Endothelial cell of umbilical vein (primary cell): Measurements from ENCODE around the gene GSTT4. TPM values are rescaled to one million over a fixed set of nuclear protein-coding genes. Genes with fewer than 3 reads are reported as not detected.

ENCODE experiments used
- BruUV-seq: library from RNA; stranded (reverse); fragments of 400-500 nt; replicated peaks from 2 replicates; lab custom pipeline; 2021; lab: Mats Ljungman, UMichigan
- CTCF ChIA-PET: fragments of 300-600, 350-600 bp; sonication (Branson Sonifier 250); formaldehyde crosslinking; loops from one replicate; lab custom pipeline; 2021; ENCODE audit warnings: antibody characterized with exemption, inconsistent platforms; lab: Charles Lee
- POLR2A ChIA-PET: fragments of 300-600, 350-600 bp; sonication (Branson Sonifier 250); formaldehyde crosslinking; loops from one replicate; lab custom pipeline; 2021; ENCODE audit warnings: antibody characterized with exemption, inconsistent platforms; lab: Charles Lee
- DNase-seq: peaks from one replicate; pipeline ENCODE4 v3.0.0-alpha.2; 2011; ENCODE audit warnings: low read depth, low spot score
- FAIRE-seq: peaks from 2 replicates; lab custom pipeline; 2011; peaks lifted over from hg19 to GRCh38; lab: Jason Lieb, UNC
- H2AFZ ChIP-seq: 2 replicates; pipeline ENCODE4 v1.6.0; 2012; ENCODE audit warnings: low read depth, low read length, control low read depth, inconsistent platforms
- H3K27ac ChIP-seq: 2 replicates; pipeline ENCODE4 v1.5.1; 2011; ENCODE audit warnings: low read depth, mild to moderate bottlenecking, control low read depth, low read length, moderate library complexity; ENCODE audit not compliant: insufficient read depth
- H3K27me3 ChIP-seq, 2 experiments: 2 replicates each; pipeline versions ENCODE4 v1.6.0 to v1.6.1; 2011; ENCODE audit warnings: low read length in 2 of 2, mixed read lengths in 1 of 2; ENCODE audit not compliant: control insufficient read depth in 2 of 2, insufficient read depth in 2 of 2
- H3K36me3 ChIP-seq, 2 experiments: 2 replicates in 1 of 2; 3 replicates in 1 of 2; pipeline ENCODE4 v1.5.1; 2011; ENCODE audit warnings: low read length in 2 of 2, mild to moderate bottlenecking in 1 of 2, moderate library complexity in 1 of 2; ENCODE audit not compliant: control insufficient read depth in 2 of 2, insufficient read depth in 2 of 2; ENCODE audit errors: extremely low read depth in 1 of 2
- H3K4me1 ChIP-seq: 3 replicates; pipeline ENCODE4 v1.5.1; 2011; ENCODE audit warnings: mild to moderate bottlenecking, low read length; ENCODE audit not compliant: control insufficient read depth, insufficient read depth; ENCODE audit errors: extremely low read depth
- H3K4me2 ChIP-seq: 2 replicates; pipeline ENCODE4 v1.6.1; 2011; ENCODE audit warnings: low read length, control low read depth, mixed read lengths; ENCODE audit not compliant: insufficient read depth
- H3K4me3 ChIP-seq, 3 experiments: fragments of 200-600 bp in 1 of 3; sonication (generic), shearing (Covaris generic) in 1 of 3; replicated peaks in 1 of 3; 2 replicates each; pipeline ENCODE4 v1.5.1; 2011 to 2016; ENCODE audit warnings: control low read depth in 3 of 3, low read length in 3 of 3, mild to moderate bottlenecking in 2 of 3, inconsistent platforms in 1 of 3, low read depth in 1 of 3, moderate library complexity in 1 of 3; ENCODE audit not compliant: insufficient read depth in 1 of 3
- H3K79me2 ChIP-seq: 2 replicates; pipeline ENCODE4 v1.6.0; 2012; ENCODE audit warnings: low read length, inconsistent platforms; ENCODE audit not compliant: control insufficient read depth, insufficient read depth
- H3K9ac ChIP-seq: replicated peaks from 2 replicates; pipeline ENCODE3; 2011; ENCODE audit warnings: low read length, control low read depth; ENCODE audit not compliant: insufficient read depth; ENCODE audit errors: extremely low read depth
- H3K9me1 ChIP-seq: replicated peaks from 3 replicates; pipeline ENCODE4 v1.6.0; 2011; ENCODE audit warnings: mild to moderate bottlenecking, low read length; ENCODE audit not compliant: control insufficient read depth, insufficient read depth; ENCODE audit errors: extremely low read depth
- H3K9me3 ChIP-seq: replicated peaks from 2 replicates; pipeline ENCODE4 v1.5.1; 2012; ENCODE audit warnings: low read length, inconsistent platforms; ENCODE audit not compliant: control insufficient read depth, insufficient read depth
- H4K20me1 ChIP-seq: replicated peaks from 2 replicates; pipeline ENCODE3; 2011; ENCODE audit warnings: mild to moderate bottlenecking, low read length; ENCODE audit not compliant: control insufficient read depth, insufficient read depth; ENCODE audit errors: extremely low read depth
- CTCF ChIP-seq, 2 donors: IDR thresholded peaks; 1 replicate in 1 of 2; 2 replicates in 1 of 2; pipeline ENCODE4 v1.5.1; 2011; ENCODE audit warnings: low read length in 2 of 2, mild to moderate bottlenecking in 2 of 2, moderate library complexity in 2 of 2, control low read depth in 1 of 2, inconsistent platforms in 1 of 2, low read depth in 1 of 2; ENCODE audit not compliant: insufficient read depth in 1 of 2; ENCODE audit errors: extremely low read depth in 1 of 2
- EZH2 ChIP-seq: IDR thresholded peaks from 2 replicates; pipeline ENCODE4 v1.6.1; 2012; ENCODE audit warnings: borderline replicate concordance, low read depth, mild to moderate bottlenecking, moderate library complexity, low read length, inconsistent platforms; ENCODE audit not compliant: severe bottlenecking
- FOS ChIP-seq: IDR thresholded peaks from 2 replicates; pipeline ENCODE4 v1.6.1; 2011; ENCODE audit warnings: mild to moderate bottlenecking, low read length, moderate library complexity, borderline replicate concordance; ENCODE audit not compliant: insufficient read depth
- GATA2 ChIP-seq: IDR thresholded peaks from 2 replicates; pipeline ENCODE4 v1.7.0; 2011; ENCODE audit warnings: low read depth, mild to moderate bottlenecking, moderate library complexity, mixed read lengths, low read length; ENCODE audit not compliant: insufficient read length, insufficient read depth
- JUN ChIP-seq: IDR thresholded peaks from 2 replicates; pipeline ENCODE4 v1.6.1; 2011; ENCODE audit warnings: borderline replicate concordance, low read depth; ENCODE audit not compliant: insufficient read length, insufficient read depth
- MYC ChIP-seq: IDR thresholded peaks from one replicate; pipeline ENCODE4 v1.6.1; 2011; ENCODE audit warnings: mild to moderate bottlenecking, low read depth, low read length
- POLR2A ChIP-seq: IDR thresholded peaks from 2 replicates; pipeline ENCODE4 v1.6.1; 2012; ENCODE audit warnings: low read depth, mild to moderate bottlenecking, control low read depth, low read length
- POLR2AphosphoS5 ChIP-seq: IDR thresholded peaks from 2 replicates; pipeline ENCODE4 v1.6.1; 2012; ENCODE audit warnings: low read depth, mild to moderate bottlenecking, control low read depth, low read length, moderate library complexity; ENCODE audit not compliant: insufficient read depth
- dilution Hi-C: fragments of 300-500 bp; cut with MboI; formaldehyde crosslinking; loops from one replicate; pipeline ENCODE4 v1.15.0; 2019; ENCODE audit warnings: low sequenced_read_pairs; ENCODE audit not compliant: extremely low pct_ligation_motif_present
- intact Hi-C: fragments of 100-400 bp; cut with micrococcal nuclease; formaldehyde crosslinking; loops from one replicate; pipeline ENCODE4 v1.10.0; 2022
- polyA plus RNA-seq, 4 experiments: library from polyadenylated mRNA; depleted of rRNA in 3 of 4; stranded (reverse) in 3 of 4; unstranded in 1 of 4; fragments of >200 nt; gene quantifications; 2 replicates each; pipeline versions ENCODE4 v1.2.1 to v1.2.3, GENCODE V29; 2011 to 2012; ENCODE audit warnings: missing spikeins in 1 of 4
- total RNA-seq: library from RNA; stranded (reverse); gene quantifications from 2 replicates; pipeline ENCODE4 v1.2.3, GENCODE V29; 2021
- TF ChIP-seq, protein P1 (sequence below): IDR thresholded peaks from 2 replicates; pipeline ENCODE4 v1.6.1; 2011; ENCODE audit not compliant: insufficient read depth, insufficient read length

Gene GSTT4
- total and polyA plus RNA-seq, 2 donors (not counting 3 experiments of a cell fraction or from before 2014, with no cell fraction given): not detected

- no peaks in the 10 kb centered on the region for H3K9me3 ChIP-seq
- H2AFZ ChIP-seq: no peak overlapping the region
- H4K20me1 ChIP-seq: no peaks in the 10 kb centered on the region
- H3K27me3 ChIP-seq: no peaks in the 10 kb centered on the region
- no peak overlapping the region for H3K4me2 ChIP-seq
- H3K4me1 ChIP-seq: no peaks in the 10 kb centered on the region
- intact Hi-C loops: no loop called here
- no TSS peak for BruUV-seq
- H3K36me3 ChIP-seq: no peaks in the 10 kb centered on the region
- DNase-seq: no peak
- H3K27ac ChIP-seq: no peak overlapping the region
- ChIA-PET POLR2A (no interaction called here), CTCF (interaction anchor here (1.3 kb wide), 1 partner anchor 24 kb away, joined by 3 read pairs; no protein-coding TSS in a partner anchor)
- H3K4me3 ChIP-seq: no peak overlapping the region
- TF ChIP-seq MYC: no peak
- TF ChIP-seq, protein P1, sequence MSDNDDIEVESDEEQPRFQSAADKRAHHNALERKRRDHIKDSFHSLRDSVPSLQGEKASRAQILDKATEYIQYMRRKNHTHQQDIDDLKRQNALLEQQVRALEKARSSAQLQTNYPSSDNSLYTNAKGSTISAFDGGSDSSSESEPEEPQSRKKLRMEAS: no peak
- no peak for TF ChIP-seq GATA2
- TF ChIP-seq POLR2A: no peak
- TF ChIP-seq FOS: no peak
- TF ChIP-seq JUN: no peak
- no peak for TF ChIP-seq EZH2
- no peak for TF ChIP-seq CTCF (IDR thresholded peaks at IDR 0.05; ENCODE audit: extremely low read depth in 1 of 2, insufficient read depth in 1 of 2, low read depth in 1 of 2, low read length in 2 of 2)
- no peak for TF ChIP-seq POLR2AphosphoS5
- peaks cover under 1% of the 10 kb centered on the region for H3K79me2 ChIP-seq
- no peak for FAIRE-seq
- no peaks in the 10 kb centered on the region for H3K9me1 ChIP-seq
- no peak overlapping the region for H3K9ac ChIP-seq
- dilution Hi-C loops: no loop called here
These were observed 1.1 kb upstream of the GSTT4 start for GRCh38 chr22:24006207-24006913.
